Endothelial cell of hepatic sinusoid (primary cell): ENCODE results near the gene EGFR.

Experiments
- in situ Hi-C: cut with HindIII; loops from 2 replicates; pipeline ENCODE4 v1.10.0; 2017; ENCODE audit warnings: low sequenced_read_pairs

EGFR gene

GRCh38 chr7:55237156-55237893, 218.5 kb downstream of the EGFR start:
- in situ Hi-C loops, result no loop called here

DNA sequence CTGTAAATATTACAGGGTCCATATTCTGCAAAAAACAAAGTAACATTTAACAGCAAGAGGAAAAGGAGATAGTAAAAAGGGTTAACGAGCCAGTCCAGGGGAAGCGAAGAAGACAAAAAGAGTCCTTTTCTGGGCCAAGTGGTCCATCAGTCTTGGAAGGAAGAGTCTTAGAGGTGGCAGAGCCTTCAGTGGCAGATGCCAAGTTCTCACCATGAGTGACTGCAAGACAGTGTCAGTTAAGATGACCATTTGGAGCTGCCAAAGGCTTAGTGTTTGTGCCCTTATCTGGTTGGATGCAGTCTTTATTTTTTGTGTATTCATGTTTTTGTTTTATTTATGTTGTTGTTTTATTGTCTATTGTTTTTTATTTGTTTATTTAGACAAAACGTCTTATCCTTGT, 220.6 kb downstream of the EGFR start:
- in situ Hi-C loops, result no loop called here

GRCh38 chr7:55240418-55241142, 221.8 kb downstream of the EGFR start:
- in situ Hi-C loops, result no loop called here

- in situ Hi-C loops, result no loop called here
These were observed 223.1 kb downstream of the EGFR start for GRCh38 chr7:55241958-55242357.

DNA sequence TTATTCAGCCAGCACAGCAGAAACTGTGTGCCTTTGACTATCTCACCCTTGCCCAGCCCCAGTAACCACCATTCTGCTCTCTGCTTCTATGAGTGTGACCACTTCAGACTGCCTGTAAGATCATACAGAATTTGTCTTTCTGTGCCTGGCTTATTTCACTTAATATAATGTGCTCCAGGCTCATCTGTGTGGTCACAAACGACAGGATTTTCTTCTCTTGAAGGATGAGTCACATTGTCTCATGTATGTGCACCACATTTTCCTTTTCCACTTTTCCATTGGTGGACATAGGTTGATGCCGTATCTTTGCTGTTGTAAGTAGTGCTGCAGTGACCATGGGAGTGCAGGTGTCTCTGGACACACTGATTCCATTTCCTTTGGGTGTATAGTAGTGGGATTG, 223.8 kb downstream of the EGFR start:
- in situ Hi-C loops, result no loop called here

- in situ Hi-C loops, result no loop called here
These were observed 225.4 kb downstream of the EGFR start for GRCh38 chr7:55244006-55244745.

GRCh38 chr7:55245271-55245723, 226.5 kb downstream of the EGFR start:
- in situ Hi-C loops, result no loop called here

- in situ Hi-C loops, result no loop called here
These were observed 227.4 kb downstream of the EGFR start for GRCh38 chr7:55246171-55246570.

GRCh38 chr7:55247428-55247827, 228.6 kb downstream of the EGFR start:
- in situ Hi-C loops, result no loop called here

DNA sequence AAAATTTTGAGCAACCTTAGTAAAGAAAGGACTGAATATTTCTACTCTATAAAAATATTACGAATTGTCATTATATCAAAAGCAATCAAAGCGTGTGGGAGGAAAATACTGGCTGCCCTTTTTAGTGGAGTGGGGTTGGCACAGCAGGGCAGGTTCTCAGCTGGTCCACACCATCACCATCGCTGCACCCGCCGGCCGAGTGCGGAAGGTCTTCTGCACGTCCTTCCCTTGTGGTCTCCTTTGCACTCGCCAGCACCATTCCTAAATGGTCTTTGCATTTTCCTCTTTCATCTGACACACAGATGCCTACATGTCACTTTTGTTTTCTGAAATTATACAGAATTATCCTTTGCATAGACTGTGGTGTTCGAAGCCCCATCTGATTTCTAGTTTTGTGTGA, 229.7 kb downstream of the EGFR start:
- in situ Hi-C loops, result no loop called here

- in situ Hi-C loops, result no loop called here
These were observed 230.5 kb downstream of the EGFR start for GRCh38 chr7:55249332-55249731.

GRCh38 chr7:55250313-55250712, 231.5 kb downstream of the EGFR start:
- in situ Hi-C loops, result no loop called here

- in situ Hi-C loops, result no loop called here
These were observed 232.5 kb downstream of the EGFR start for GRCh38 chr7:55251313-55251712.

- in situ Hi-C loops, result no loop called here
These were observed 233.1 kb downstream of the EGFR start for GRCh38 chr7:55251911-55252310.

DNA sequence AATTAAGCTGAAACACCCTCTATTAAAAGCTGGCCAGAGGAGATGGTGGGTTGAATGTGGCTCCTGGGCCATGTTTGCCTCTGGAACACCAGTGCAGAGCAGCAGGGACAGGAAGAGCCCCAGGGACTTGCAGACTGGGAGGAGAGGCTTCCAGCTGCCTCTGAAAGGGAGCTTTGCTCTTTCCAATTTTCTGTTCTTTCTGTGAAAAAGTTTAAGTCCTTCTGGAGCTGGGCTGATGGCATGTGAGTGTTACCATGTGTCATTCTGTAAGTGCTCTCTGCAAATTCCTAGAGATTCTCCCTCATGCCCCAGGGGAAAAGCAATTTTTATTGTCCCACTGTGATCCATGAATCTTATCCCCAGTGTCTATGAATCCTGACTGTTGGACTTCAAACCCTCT, 233.6 kb downstream of the EGFR start:
- in situ Hi-C loops, result no loop called here

- in situ Hi-C loops, result no loop called here
These were observed 234.4 kb downstream of the EGFR start for GRCh38 chr7:55253188-55253587.

GRCh38 chr7:55254242-55254595, 235.4 kb downstream of the EGFR start:
- in situ Hi-C loops, result no loop called here

DNA sequence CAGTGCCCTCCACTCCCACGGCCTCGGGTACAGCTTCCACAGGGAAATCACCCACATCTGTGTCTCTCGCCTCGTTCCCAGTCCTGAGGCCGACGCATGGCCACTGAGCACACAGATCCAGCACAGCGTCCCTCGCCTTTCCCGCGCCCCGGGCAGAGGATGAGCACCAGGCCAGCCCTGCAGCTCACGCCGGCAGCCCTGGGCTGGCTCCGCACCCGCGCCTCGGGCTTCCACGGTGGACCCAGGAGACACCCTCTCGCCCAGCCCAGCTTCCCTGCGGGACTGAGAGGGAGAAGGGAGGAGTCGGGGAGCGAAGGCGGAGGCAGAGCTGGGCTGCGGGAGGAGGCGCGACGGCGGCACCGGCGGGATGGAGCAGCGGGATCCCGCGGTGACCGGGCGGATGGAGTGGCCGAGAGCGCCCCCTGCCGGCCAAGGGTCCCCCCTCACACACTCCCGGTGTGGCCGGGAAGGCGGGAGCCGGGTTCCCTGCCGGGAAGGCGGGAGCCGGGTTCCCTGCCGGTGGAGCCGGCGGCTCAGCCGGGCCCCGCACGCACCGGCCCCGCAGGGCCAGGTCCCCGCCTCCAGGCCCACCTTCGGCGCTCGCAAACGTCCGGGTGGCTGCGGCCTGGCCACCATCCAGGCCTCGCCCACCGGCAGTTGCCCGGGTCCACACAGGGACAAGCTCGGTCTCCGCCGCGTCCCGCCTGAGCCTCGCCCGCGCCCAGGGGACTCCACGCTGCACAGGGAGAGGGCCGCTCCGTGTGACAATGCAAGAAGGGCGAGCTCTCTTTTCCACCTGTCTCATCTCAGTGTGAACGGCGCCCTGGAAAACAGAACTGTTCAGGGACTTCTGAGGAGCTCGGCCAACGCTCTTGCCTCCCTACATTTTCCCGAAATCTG, 236.0 kb downstream of the EGFR start:
- in situ Hi-C loops, result no loop called here

DNA sequence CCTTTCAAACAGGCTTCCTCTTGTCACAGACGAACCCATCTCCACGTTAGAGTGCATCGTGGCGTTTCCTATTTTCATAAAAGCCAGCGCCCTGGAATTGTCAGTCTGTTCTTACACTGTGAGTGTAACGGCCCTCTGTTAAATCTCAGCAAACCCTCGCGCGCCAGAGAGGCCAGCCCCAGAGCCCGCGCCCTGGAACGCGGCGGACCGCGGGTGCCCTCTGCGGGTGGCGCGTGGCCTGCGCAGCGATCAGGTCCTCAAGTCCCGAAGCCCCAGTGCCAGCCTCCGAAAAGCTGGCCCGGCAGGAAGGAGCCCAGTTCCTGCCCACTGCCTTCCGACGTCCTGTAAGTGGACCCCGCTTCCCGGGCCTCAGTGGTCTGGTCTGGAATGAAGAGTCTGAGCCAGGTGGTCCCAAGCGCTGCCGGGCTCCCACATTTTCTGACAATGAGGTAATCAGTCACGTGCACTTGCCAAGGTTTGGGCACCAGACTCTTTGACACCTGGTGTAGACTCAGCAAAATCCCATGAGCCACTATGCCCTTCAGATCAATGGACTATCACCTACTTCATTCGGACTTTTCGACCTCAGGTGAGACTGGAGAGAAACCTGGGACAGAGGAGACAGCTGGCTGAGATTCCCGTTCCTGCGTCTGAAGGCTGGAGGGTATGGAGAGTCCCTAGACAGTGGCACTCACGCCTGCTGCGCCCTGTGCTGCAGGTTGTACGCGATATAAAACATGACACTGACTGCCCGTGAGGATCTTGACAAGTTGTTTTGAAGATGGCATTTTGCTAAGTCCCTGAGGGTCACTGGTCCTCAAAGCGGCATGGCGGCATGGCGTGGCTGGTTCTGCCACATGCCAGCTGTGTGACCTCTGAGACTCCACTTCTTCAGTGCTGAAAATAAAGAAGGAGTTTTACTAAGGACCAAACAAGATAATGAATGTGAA, 237.0 kb downstream of the EGFR start:
- in situ Hi-C loops, result no loop called here

- in situ Hi-C loops, result no loop called here
These were observed 239.8 kb downstream of the EGFR start for GRCh38 chr7:55258631-55259030.
